Transverse colon (tissue), 4 donors: ENCODE results near the gene BRSK1.

Experiments used
- CTCF ChIP-seq, 5 experiments: fragments of 200-600 bp in 3 of 5; fragments of 450-650 bp in 2 of 5; sonication (generic) in 3 of 5; IDR thresholded peaks; 1 replicate in 2 of 5; 2 replicates in 3 of 5; pipeline ENCODE4 v1.5.1; 2016 to 2017; ENCODE audit warnings: antibody characterized with exemption in 5 of 5, inconsistent platforms in 3 of 5, mild to moderate bottlenecking in 2 of 5, moderate library complexity in 1 of 5
- POLR2A ChIP-seq: fragments of 450-650 bp; IDR thresholded peaks from one replicate; pipeline ENCODE4 v1.6.1; 2016; ENCODE audit warnings: antibody characterized with exemption, mild to moderate bottlenecking, moderate library complexity
- POLR2AphosphoS5 ChIP-seq, 3 donors: sonication (generic); formaldehyde crosslinking; IDR thresholded peaks; one replicate each; pipeline ENCODE4 v1.6.1; 2016; ENCODE audit warnings: antibody characterized with exemption in 3 of 3

- no peak for TF ChIP-seq POLR2A
- no peak for TF ChIP-seq CTCF (IDR thresholded peaks at IDR 0.05)
- TF ChIP-seq POLR2AphosphoS5 (IDR thresholded peaks at IDR 0.05): no peak
These were observed 17.4 kb upstream of the BRSK1 start for GRCh38 chr19:55266404-55266803.
